ENCODE measurements around the gene RNF227. TPM values are rescaled to one million over a fixed set of nuclear protein-coding genes. Genes with fewer than 3 reads are reported as not detected.
A peak's percentile ranks its signal among the peaks of the same experiment; 100 is the strongest.

The RNF227 gene
- total and polyA plus RNA-seq, 2 of the 8 experiments (the other 6 are each of a cell fraction or from before 2014, with no cell fraction given), result 0.63 to 1.7 TPM

DNA sequence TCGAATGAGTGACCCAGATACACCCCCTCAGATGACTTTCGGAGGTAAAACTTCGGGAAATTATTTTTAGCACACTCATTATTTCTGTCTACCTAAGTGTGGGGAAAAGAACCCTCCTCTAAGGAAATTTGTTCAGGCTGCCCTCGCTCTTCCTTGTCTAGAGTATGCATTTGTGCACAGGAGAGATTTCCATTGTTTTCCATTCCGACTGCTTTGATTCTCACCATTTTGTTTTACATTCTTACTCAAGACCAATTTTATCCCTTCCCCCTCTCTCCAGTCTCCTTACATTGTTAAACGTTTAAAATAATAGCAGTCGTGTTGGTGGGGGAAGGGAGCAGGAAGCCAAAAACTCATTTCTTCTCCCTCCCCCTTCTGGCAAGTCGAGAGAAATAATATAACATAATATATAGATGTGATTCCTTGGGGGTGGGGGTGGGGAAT lies 29.0 kb downstream of the RNF227 start:
- Histone ChIP-seq H3K9me3 (ENCODE audit: insufficient read depth in 2 of 2, low read depth in 1 of 2, low read length in 1 of 2) (no peaks in the 10 kb centered on the region), H2BK12ac (ENCODE audit: low read depth, low read length) (no peak overlapping the region), H3K36me3 (ENCODE audit: control insufficient read depth in 2 of 4, insufficient read depth in 4 of 4, low read length in 3 of 4) (peaks cover 0 to 4% (median 0%) of the 10 kb centered on the region in 4 experiments; a peak in 1 of 8 replicates), H3K4me2 (ENCODE audit: insufficient read depth in 1 of 2, low read depth in 2 of 2, low read length in 2 of 2) (peak overlapping the region; percentile 82 to 100), H4K5ac (ENCODE audit: insufficient read length, low read depth, low read length) (no peak overlapping the region), H3K27me3 (replicated peaks in 1 of 4; ENCODE audit: control insufficient read depth in 3 of 4, extremely low read depth in 1 of 4, insufficient read depth in 3 of 4, low read length in 3 of 4) (peaks cover 0 to 10% (median 3%) of the 10 kb centered on the region in 4 experiments; a peak in 3 of 7 replicates), H3K4me1 (replicated peaks in 1 of 4; ENCODE audit: control insufficient read depth in 3 of 4, insufficient read depth in 4 of 4, low read length in 3 of 4) (peaks cover 9 to 30% (median 17%) of the 10 kb centered on the region in 4 experiments), H3K4ac (replicated peaks; ENCODE audit: insufficient read length, low read depth, low read length) (no peak overlapping the region), H2AK5ac (ENCODE audit: low read depth, low read length) (no peak overlapping the region; the same call in 1 of the 2 replicates), H2BK5ac (ENCODE audit: low read depth, low read length) (no peak overlapping the region), H4K91ac (replicated peaks; ENCODE audit: insufficient read length, low read length) (no peak overlapping the region), H3K79me1 (ENCODE audit: low read depth, low read length) (no peaks in the 10 kb centered on the region), H3K14ac (ENCODE audit: insufficient read length) (no peak overlapping the region), H2BK120ac (replicated peaks; ENCODE audit: low read depth, low read length) (no peak overlapping the region), H3K23me2 (ENCODE audit: low read depth, low read length) (peaks cover 24% of the 10 kb centered on the region), H3K27ac (ENCODE audit: low read depth, low read length) (no peak overlapping the region), H3K79me2 (ENCODE audit: control insufficient read depth in 1 of 2, insufficient read depth in 2 of 2, low read length in 2 of 2) (no peaks in the 10 kb centered on the region), H2AFZ (ENCODE audit: low read length) (no peak overlapping the region), H3K4me3 (ENCODE audit: extremely low read depth in 1 of 4, insufficient read depth in 2 of 4, low read depth in 3 of 4, low read length in 4 of 4) (peak overlapping the region; percentile 52 to 83 (median 70); a peak in 5 of 8 replicates), H2BK15ac (ENCODE audit: low read length) (no peak overlapping the region), H3K18ac (ENCODE audit: extremely low read depth, low read length) (no peak overlapping the region; the same call in 1 of the 2 replicates), H2BK20ac (ENCODE audit: low read length) (no peak overlapping the region), H3K23ac (ENCODE audit: insufficient read length) (no peak overlapping the region), H4K8ac (ENCODE audit: extremely low read depth, insufficient read depth, low read length) (no peak overlapping the region), H3K56ac (replicated peaks; ENCODE audit: insufficient read length, low read depth, low read length) (no peak overlapping the region), H4K20me1 (replicated peaks in 1 of 2; ENCODE audit: control insufficient read depth in 1 of 2, insufficient read depth in 2 of 2, low read length in 2 of 2) (no peaks in the 10 kb centered on the region), H3K9ac (replicated peaks in 1 of 4; ENCODE audit: extremely low read depth in 1 of 4, low read depth in 3 of 4, low read length in 3 of 4) (no peak overlapping the region; a peak in 1 of 7 replicates)
- DNase-seq (ENCODE audit: low read depth in 1 of 2, low spot score in 2 of 2), result no peak
- WGBS, 2 experiments (ENCODE audit: extremely low coverage in 1 of 2, insufficient coverage in 1 of 2, insufficient read length in 1 of 2, insufficient replicate concordance in 2 of 2, low coverage in 1 of 2, low lambda C conversion rate in 2 of 2, missing lambda C conversion rate in 1 of 2), result 11% methylated on average over 8 of the region's 8 CpGs; no CpG with 5 or more reads in 1 of the 2 experiments
- POLR2A ChIA-PET (ENCODE audit: partially characterized antibody), result no interaction called here
- CTCF ChIA-PET (ENCODE audit: partially characterized antibody), result no interaction called here
- no peak for FAIRE-seq
- TF ChIP-seq CBX8 (IDR thresholded peaks at IDR 0.05; ENCODE audit: borderline replicate concordance, low read depth, low read length) (no peak), TEAD4 (IDR thresholded peaks at IDR 0.05; ENCODE audit: low read depth, low read length) (no peak), POLR2A (IDR thresholded peaks at IDR 0.05; ENCODE audit: control extremely low read depth in 1 of 2, low read depth in 2 of 2, low read length in 2 of 2) (no peak), JUN (IDR thresholded peaks at IDR 0.05; ENCODE audit: low read depth, low read length) (no peak), HDAC2 (IDR thresholded peaks at IDR 0.05; ENCODE audit: borderline replicate concordance in 1 of 2, low read depth in 2 of 2, low read length in 2 of 2) (no peak), EZH2 (IDR thresholded peaks at IDR 0.05; ENCODE audit: low read depth, low read length, severe bottlenecking) (no peak), MAX (IDR thresholded peaks at IDR 0.05) (no peak), PHF8 (conservative IDR thresholded peaks at IDR 0.05; ENCODE audit: low read depth, low read length) (no peak), BACH1 (IDR thresholded peaks at IDR 0.05; ENCODE audit: low read length) (no peak), SP2 (IDR thresholded peaks at IDR 0.05; ENCODE audit: low read length) (no peak), CTBP2 (IDR thresholded peaks at IDR 0.05; ENCODE audit: borderline replicate concordance, insufficient read depth, insufficient read length, low read length) (no peak), EGR1 (IDR thresholded peaks at IDR 0.05; ENCODE audit: borderline replicate concordance, low read depth, low read length) (no peak)
- TF ChIP-seq, protein P1, sequence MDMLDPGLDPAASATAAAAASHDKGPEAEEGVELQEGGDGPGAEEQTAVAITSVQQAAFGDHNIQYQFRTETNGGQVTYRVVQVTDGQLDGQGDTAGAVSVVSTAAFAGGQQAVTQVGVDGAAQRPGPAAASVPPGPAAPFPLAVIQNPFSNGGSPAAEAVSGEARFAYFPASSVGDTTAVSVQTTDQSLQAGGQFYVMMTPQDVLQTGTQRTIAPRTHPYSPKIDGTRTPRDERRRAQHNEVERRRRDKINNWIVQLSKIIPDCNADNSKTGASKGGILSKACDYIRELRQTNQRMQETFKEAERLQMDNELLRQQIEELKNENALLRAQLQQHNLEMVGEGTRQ (IDR thresholded peaks at IDR 0.05; ENCODE audit: low read length), result no peak

Measured in H1 (cell line).